MCF 10A (cell line): ENCODE results near the gene SMIM43. TPM values are rescaled to one million over a fixed set of nuclear protein-coding genes. Genes with fewer than 3 reads are reported as not detected.

Experiments
- BruUV-seq: library from RNA; stranded (reverse); fragments of 400-500 nt; replicated peaks from 2 replicates; lab custom pipeline; 2021; lab: Mats Ljungman, UMichigan
- CTCF ChIA-PET: fragments of 300-600 bp; sonication (Branson Sonifier 250); formaldehyde crosslinking; extraction: SDS; loops from one replicate; lab custom pipeline; 2021; ENCODE audit warnings: antibody characterized with exemption, inconsistent platforms; lab: Yijun Ruan, JAX
- POLR2A ChIA-PET: fragments of 300-600, 350-650 bp; sonication (Branson Sonifier 250); formaldehyde crosslinking; extraction: SDS; loops from one replicate; lab custom pipeline; 2020; ENCODE audit warnings: antibody characterized with exemption, inconsistent platforms; lab: Yijun Ruan, JAX
- DNase-seq: peaks from one replicate; pipeline ENCODE4 v3.0.0-alpha.2; 2018; ENCODE audit not compliant: unreplicated experiment
- H3K27ac Mint-ChIP-seq: one replicate; pipeline ENCODE4 v1.8.0; 2022; ENCODE audit warnings: mild to moderate bottlenecking, low read depth, mixed read lengths; ENCODE audit not compliant: unreplicated experiment
- H3K27me3 Mint-ChIP-seq: one replicate; pipeline ENCODE4 v1.8.0; 2022; ENCODE audit warnings: mixed read lengths; ENCODE audit not compliant: insufficient read depth, unreplicated experiment
- H3K36me3 Mint-ChIP-seq: one replicate; pipeline ENCODE4 v1.8.0; 2022; ENCODE audit warnings: mild to moderate bottlenecking, moderate library complexity, mixed read lengths; ENCODE audit not compliant: insufficient read depth, unreplicated experiment
- H3K4me1 Mint-ChIP-seq: one replicate; pipeline ENCODE4 v1.8.0; 2022; ENCODE audit warnings: mixed read lengths; ENCODE audit not compliant: insufficient read depth, unreplicated experiment
- H3K4me3 Mint-ChIP-seq: one replicate; pipeline ENCODE4 v1.8.0; 2022; ENCODE audit warnings: mild to moderate bottlenecking, moderate library complexity, mixed read lengths; ENCODE audit not compliant: unreplicated experiment
- H3K9me3 Mint-ChIP-seq: one replicate; pipeline ENCODE4 v1.8.0; 2022; ENCODE audit warnings: mixed read lengths; ENCODE audit not compliant: unreplicated experiment
- CTCF ChIP-seq: fragments of 200-600 bp; IDR thresholded peaks from one replicate; pipeline ENCODE4 v1.8.0; 2022; ENCODE audit warnings: antibody characterized with exemption, mild to moderate bottlenecking; ENCODE audit not compliant: unreplicated experiment
- intact Hi-C: fragments of 100-400 bp; cut with micrococcal nuclease; formaldehyde crosslinking; loops from 2 replicates; pipeline ENCODE4 v1.14.1; 2022
- total RNA-seq: library from RNA; stranded (reverse); gene quantifications from 2 replicates; pipeline ENCODE4 v1.2.3, GENCODE V29; 2022

The SMIM43 gene
- total RNA-seq, 1 experiment from 2014 or later: not detected

GRCh38 chr4:121769341-121769740 is 4.4 kb upstream of the SMIM43 start:
- no peaks in the 10 kb centered on the region for H3K9me3 Mint-ChIP-seq
- H3K27ac Mint-ChIP-seq: no peak overlapping the region
- no peak overlapping the region for H3K4me3 Mint-ChIP-seq
- CTCF ChIA-PET: no interaction called here
- H3K4me1 Mint-ChIP-seq: peaks cover 6% of the 10 kb centered on the region
- no peaks in the 10 kb centered on the region for H3K27me3 Mint-ChIP-seq
- no peak for TF ChIP-seq CTCF
- intact Hi-C loops: no loop called here
- no peaks in the 10 kb centered on the region for H3K36me3 Mint-ChIP-seq
- BruUV-seq: no TSS peak
- DNase-seq: no peak
- POLR2A ChIA-PET: interaction anchor here (0.9 kb wide), 1 partner anchor 28 kb away, joined by 3 read pairs; no protein-coding TSS in a partner anchor

GRCh38 chr4:121767166-121767565 is 2.2 kb upstream of the SMIM43 start:
- BruUV-seq: no TSS peak
- no peak overlapping the region for H3K27ac Mint-ChIP-seq
- H3K4me1 Mint-ChIP-seq: peaks cover 4% of the 10 kb centered on the region
- intact Hi-C loops: no loop called here
- H3K9me3 Mint-ChIP-seq: no peaks in the 10 kb centered on the region
- no peak for DNase-seq
- CTCF ChIA-PET: interaction anchor here (0.7 to 1.3 kb wide), 2 partner anchors 12 to 503 kb away, joined by 3 to 4 read pairs; no protein-coding TSS in a partner anchor
- no peaks in the 10 kb centered on the region for H3K36me3 Mint-ChIP-seq
- no peaks in the 10 kb centered on the region for H3K27me3 Mint-ChIP-seq
- no peak for TF ChIP-seq CTCF
- H3K4me3 Mint-ChIP-seq: no peak overlapping the region
- POLR2A ChIA-PET: interaction anchor here (0.7 kb wide), 1 partner anchor 495 kb away, joined by 4 read pairs; no protein-coding TSS in a partner anchor

- ChIA-PET CTCF (interaction anchor here (0.7 to 1.3 kb wide), 4 partner anchors 13 to 391 kb away, joined by 3 read pairs; no protein-coding TSS in a partner anchor), POLR2A (no interaction called here)
- no peak for TF ChIP-seq CTCF
- Mint-ChIP-seq H3K27ac (no peak overlapping the region), H3K4me3 (no peak overlapping the region), H3K27me3 (no peaks in the 10 kb centered on the region), H3K4me1 (peaks cover 9% of the 10 kb centered on the region), H3K9me3 (no peaks in the 10 kb centered on the region), H3K36me3 (no peaks in the 10 kb centered on the region)
- intact Hi-C loops: no loop called here
- no peak for DNase-seq
- BruUV-seq: no TSS peak
Observed at GRCh38 chr4:121765971-121766538, 1.1 kb upstream of the SMIM43 start.

- Mint-ChIP-seq H3K9me3 (no peaks in the 10 kb centered on the region), H3K36me3 (no peaks in the 10 kb centered on the region), H3K27me3 (no peaks in the 10 kb centered on the region), H3K4me1 (peaks cover 9% of the 10 kb centered on the region), H3K4me3 (peak overlapping the region; percentile 65), H3K27ac (no peak overlapping the region)
- TF ChIP-seq CTCF: no peak
- no peak for DNase-seq
- POLR2A ChIA-PET: interaction anchor here (0.7 to 1.5 kb wide), 2 partner anchors 9 to 12 kb away, joined by 3 read pairs; no protein-coding TSS in a partner anchor
- CTCF ChIA-PET: interaction anchor here (0.7 to 1.5 kb wide), 5 partner anchors 11 to 231 kb away, joined by 3 to 6 read pairs (median 3); no protein-coding TSS in a partner anchor
- intact Hi-C loops: no loop called here
- BruUV-seq: no TSS peak
Observed at GRCh38 chr4:121765368-121765705, 373 bp upstream of the SMIM43 start.
